Mammary epithelial cell (primary cell): ENCODE measurements around the gene CMC1.

Experiments used
- CTCF ChIP-seq, 2 donors: IDR thresholded peaks in 1 of 2; conservative IDR thresholded peaks in 1 of 2; 2 replicates each; pipeline ENCODE4 v1.5.1; 2011 to 2012; ENCODE audit warnings: inconsistent platforms in 2 of 2, low read length in 2 of 2, mild to moderate bottlenecking in 2 of 2, control low read depth in 1 of 2, low read depth in 1 of 2; ENCODE audit not compliant: insufficient read depth in 1 of 2; ENCODE audit errors: extremely low read depth in 1 of 2
- EZH2 ChIP-seq: IDR thresholded peaks from 2 replicates; pipeline ENCODE4 v1.6.1; 2012; ENCODE audit warnings: low read length, inconsistent platforms, borderline replicate concordance

GRCh38 chr3:28198161-28198560, 43.3 kb upstream of the CMC1 start:
- no peak for TF ChIP-seq CTCF (conservative IDR thresholded peaks at IDR 0.05 in 1 of 2, IDR thresholded peaks at IDR 0.05 in 1 of 2; ENCODE audit: extremely low read depth in 1 of 2, insufficient read depth in 1 of 2, low read depth in 1 of 2, low read length in 2 of 2)
- no peak for TF ChIP-seq EZH2
